ENCODE measurements around the gene SIAE. TPM values are rescaled to one million over a fixed set of nuclear protein-coding genes. Genes with fewer than 3 reads are reported as not detected.

The SIAE gene
- total RNA-seq, 1 donor from 2014 or later, result 4.8 TPM

GRCh38 chr11:124717786-124718651 is 44.5 kb upstream of the SIAE start:
- no peak for TF ChIP-seq CTCF (IDR thresholded peaks at IDR 0.05)
- Histone ChIP-seq H3K9me3 (no peaks in the 10 kb centered on the region), H3K4me1 (peaks cover 0 to 8% of the 10 kb centered on the region in 2 donors), H3K27ac (peak overlapping the region; percentile 51 to 65), H3K27me3 (no peaks in the 10 kb centered on the region), H3K36me3 (no peaks in the 10 kb centered on the region), H3K4me3 (peak overlapping the region; percentile 48 to 64)
- intact Hi-C loops (cut with DNase I), result loop anchor here (2.0 to 5.0 kb wide), 2 partner anchors 19 to 41 kb away; no protein-coding TSS in a partner anchor
- no peak for DNase-seq (ENCODE audit: low spot score in 2 of 2)

- Histone ChIP-seq H3K4me1 (peaks cover 0 to 8% of the 10 kb centered on the region in 2 donors), H3K9me3 (no peaks in the 10 kb centered on the region), H3K36me3 (no peaks in the 10 kb centered on the region), H3K27me3 (no peaks in the 10 kb centered on the region), H3K27ac (peak overlapping the region; percentile 51 to 65), H3K4me3 (peak overlapping the region; percentile 48 to 64)
- DNase-seq (ENCODE audit: low spot score in 2 of 2), result no peak
- no peak for TF ChIP-seq CTCF (IDR thresholded peaks at IDR 0.05)
- intact Hi-C loops (cut with DNase I), result loop anchor here (5.0 kb wide), 1 partner anchor 40 kb away; no protein-coding TSS in a partner anchor
Observed at GRCh38 chr11:124717421-124717785, 43.9 kb upstream of the SIAE start.

GRCh38 chr11:124716591-124716990 is 43.1 kb upstream of the SIAE start:
- intact Hi-C loops (cut with DNase I), result loop anchor here (5.0 kb wide), 1 partner anchor 39 kb away; no protein-coding TSS in a partner anchor
- H3K27me3 ChIP-seq, result no peaks in the 10 kb centered on the region
- no peak for TF ChIP-seq CTCF (IDR thresholded peaks at IDR 0.05)

DNA sequence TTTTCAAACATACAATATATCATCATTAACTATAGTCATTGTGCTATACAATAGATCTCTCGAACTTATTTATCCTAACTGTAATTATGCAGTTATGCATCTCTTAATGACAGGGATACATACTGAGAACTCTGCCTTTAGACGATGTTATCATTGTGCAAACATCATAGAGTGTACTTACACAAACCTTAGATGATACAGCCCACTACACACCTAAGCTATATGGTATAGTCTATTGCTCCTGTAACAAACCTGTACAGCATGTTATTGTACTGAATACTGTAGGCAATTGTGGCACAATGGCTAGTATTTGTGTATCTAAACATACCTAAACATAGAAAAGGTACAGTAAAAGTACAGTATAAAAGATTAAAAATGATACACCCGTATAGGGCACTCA is 38.9 kb upstream of the SIAE start:
- intact Hi-C loops (cut with DNase I), result no loop called here
- H3K4me3 ChIP-seq, result no peak overlapping the region
- H3K27ac ChIP-seq, result no peak overlapping the region
- no peak for DNase-seq (ENCODE audit: low spot score in 2 of 2)
- peaks cover 0 to 10% of the 10 kb centered on the region in 2 donors for H3K9me3 ChIP-seq
- no peaks in the 10 kb centered on the region for H3K36me3 ChIP-seq
- H3K27me3 ChIP-seq, result no peaks in the 10 kb centered on the region
- no peaks in the 10 kb centered on the region for H3K4me1 ChIP-seq
- TF ChIP-seq CTCF (IDR thresholded peaks at IDR 0.05), result no peak

More at GRCh38 chr11:124716591-124716990, 43.1 kb upstream of the SIAE start:
- Histone ChIP-seq H3K9me3 (no peaks in the 10 kb centered on the region), H3K4me3 (no peak overlapping the region), H3K36me3 (no peaks in the 10 kb centered on the region), H3K4me1 (peaks cover 0 to 8% of the 10 kb centered on the region in 2 donors), H3K27ac (no peak overlapping the region)
- DNase-seq (ENCODE audit: low spot score in 2 of 2), result no peak

GRCh38 chr11:124707829-124708228 is 34.3 kb upstream of the SIAE start:
- no peaks in the 10 kb centered on the region for H3K27me3 ChIP-seq
- DNase-seq (ENCODE audit: low spot score in 2 of 2), result no peak
- no peak for TF ChIP-seq CTCF (IDR thresholded peaks at IDR 0.05)
- no peak overlapping the region for H3K4me3 ChIP-seq
- intact Hi-C loops (cut with DNase I), result no loop called here
- no peaks in the 10 kb centered on the region for H3K4me1 ChIP-seq
- peaks cover 0 to 10% of the 10 kb centered on the region in 2 donors for H3K9me3 ChIP-seq
- no peak overlapping the region for H3K27ac ChIP-seq
- H3K36me3 ChIP-seq, result no peaks in the 10 kb centered on the region

All from ascending aorta (tissue), 2 donors.